GM18499 (cell line): ENCODE measurements around the gene CYP20A1.
"Not testable (repeated sequence)": the region's sequence is repeated elsewhere in the genome, so short reads cannot be mapped to it uniquely, and the experiment has no call there.

ENCODE experiments used
- ATAC-seq: cut with Tn5 transposase; IDR thresholded peaks from one replicate; pipeline ENCODE4 v1.9.1; 2021; ENCODE audit warnings: moderate number of reproducible peaks; ENCODE audit not compliant: insufficient read depth, unreplicated experiment

Gene CYP20A1

DNA sequence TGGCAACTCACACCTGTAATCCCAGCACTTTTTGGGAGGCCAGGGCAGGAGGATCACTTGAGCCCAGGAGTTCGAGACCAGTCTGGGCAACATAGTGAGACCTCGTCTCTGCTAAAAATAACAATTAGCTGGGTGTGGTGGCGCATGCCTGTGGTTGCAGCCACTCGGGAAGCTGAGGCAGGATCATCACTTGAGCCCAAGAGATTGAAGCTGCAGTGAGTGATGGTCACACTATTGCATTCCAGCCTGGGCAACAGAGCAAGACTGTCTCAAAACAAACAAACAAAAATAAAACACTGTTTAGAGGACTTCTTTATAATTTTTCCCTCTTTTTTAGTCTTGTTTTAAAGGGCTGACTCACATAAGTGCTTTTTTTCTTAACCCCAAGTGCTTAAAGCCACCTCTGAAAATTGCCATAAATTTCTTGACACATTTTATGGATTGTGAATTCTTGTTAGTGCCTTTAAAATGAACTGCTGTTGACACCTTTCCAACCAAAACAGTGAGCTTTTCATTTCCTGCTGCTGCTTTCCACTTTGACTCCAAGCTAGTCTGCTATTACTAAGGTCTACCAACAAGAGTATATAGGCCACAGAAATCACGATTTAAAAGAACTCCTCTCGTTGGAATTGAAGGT lies 41.7 kb downstream of the CYP20A1 start:
- no peak for ATAC-seq

DNA sequence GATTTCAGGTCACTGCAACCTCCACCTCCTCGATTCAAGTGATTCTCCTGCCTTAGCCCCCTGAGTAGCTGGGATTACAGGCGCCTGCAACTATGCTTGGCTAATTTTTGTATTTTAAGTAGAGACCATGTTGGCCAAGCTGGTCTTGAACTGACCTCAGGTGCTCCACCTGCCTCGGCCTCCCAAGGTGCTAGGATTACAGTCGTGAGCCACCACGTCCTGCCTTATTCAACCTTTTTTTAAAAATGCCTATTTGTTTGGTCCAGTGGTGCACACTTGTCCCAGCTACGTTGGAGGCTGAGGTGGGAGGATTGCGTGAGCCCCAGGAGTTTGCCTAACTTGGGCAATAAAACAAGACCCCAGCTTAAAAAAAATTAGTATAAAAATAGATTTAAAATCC lies 43.3 kb downstream of the CYP20A1 start:
- no peak for ATAC-seq

DNA sequence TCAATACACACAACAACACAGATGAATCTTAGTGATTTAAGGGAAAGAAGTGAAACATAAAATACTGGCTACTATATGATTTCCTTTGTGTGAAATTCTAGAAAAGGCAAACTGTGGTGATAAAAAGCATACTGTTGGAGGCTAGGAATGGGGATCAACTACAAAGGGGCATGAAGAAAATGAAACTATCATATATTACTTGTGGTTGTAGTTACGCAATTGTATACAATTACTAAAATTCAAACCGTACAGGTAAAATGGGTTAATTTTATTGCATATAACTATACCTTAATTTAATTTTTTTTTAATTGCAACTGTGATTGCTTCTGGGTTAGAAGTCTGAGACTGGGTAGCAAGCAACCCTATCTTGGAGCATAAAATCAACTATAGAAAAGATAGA lies 47.7 kb downstream of the CYP20A1 start:
- ATAC-seq = no peak

DNA sequence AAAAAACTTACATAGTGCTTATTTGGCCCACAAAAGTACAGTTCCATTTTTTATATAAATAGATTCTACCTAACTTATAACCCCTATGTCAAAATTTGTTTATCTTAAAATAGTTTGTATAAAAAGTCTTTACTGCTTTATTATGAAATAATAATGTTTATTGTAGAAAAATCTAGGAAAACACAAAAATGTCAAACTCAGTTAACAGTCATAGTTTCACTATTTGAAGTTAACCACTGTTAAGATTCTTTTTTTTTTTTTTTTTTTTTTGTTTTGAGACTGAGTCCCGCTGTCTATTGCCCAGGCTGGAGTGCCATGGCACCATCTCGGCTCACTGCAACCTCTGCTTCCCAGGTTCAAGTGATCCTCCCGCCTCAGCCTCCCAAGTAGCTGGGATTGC lies 62.8 kb downstream of the CYP20A1 start:
- ATAC-seq = no peak

DNA sequence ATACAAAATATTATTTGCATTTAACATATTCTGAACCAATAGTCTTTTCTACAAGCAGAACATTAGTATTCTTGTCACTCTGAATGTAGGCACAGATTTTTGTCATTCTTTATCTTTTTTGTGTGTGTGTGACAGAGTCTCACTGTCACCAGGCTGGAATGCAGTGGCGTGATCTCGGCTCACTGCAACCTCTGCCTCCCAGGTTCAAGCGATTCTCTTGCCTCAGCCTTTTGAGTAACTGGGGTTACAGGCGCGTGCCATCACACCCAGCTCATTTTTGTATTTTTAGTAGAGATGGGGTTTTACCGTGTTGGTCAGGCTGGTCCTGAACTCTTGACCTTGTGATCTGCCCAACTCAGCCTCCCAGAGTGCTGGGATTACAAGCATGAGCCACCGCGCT lies 63.8 kb downstream of the CYP20A1 start:
- not testable (repeated sequence) for ATAC-seq

DNA sequence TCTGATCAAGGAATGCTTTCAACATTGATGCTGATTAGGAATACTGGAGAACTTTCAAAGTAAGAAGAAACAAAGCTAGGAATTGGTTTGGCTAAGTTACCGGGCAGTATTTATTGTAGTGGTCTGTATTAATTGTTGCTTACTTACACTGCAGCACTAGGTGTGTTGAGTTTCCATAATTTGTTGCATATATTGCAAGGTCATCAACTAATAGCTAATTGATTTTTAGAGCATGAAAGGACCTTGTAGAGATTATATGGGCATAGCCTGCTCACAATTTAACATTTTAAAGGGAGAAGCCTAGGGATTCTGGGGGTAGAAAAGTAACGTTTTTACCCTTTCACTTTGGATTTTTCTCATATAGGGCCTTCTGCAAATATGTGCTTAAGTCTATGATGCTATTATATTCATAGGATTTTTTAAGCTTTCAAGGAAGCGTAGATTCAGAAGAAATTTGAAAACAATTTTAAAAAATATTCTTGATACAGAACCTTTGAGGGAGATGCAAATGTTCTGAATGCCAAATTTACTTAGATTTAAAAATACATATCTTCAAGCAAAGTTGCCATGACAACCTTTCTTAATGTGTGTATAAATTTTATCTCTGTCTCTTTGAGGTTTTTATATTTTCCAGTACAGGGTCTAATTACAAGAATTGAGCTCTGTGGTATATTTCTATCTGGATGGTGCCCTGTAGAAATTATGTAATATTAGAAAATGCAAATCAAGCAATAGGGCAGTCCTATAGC lies 72.0 kb downstream of the CYP20A1 start:
- ATAC-seq = no peak

DNA sequence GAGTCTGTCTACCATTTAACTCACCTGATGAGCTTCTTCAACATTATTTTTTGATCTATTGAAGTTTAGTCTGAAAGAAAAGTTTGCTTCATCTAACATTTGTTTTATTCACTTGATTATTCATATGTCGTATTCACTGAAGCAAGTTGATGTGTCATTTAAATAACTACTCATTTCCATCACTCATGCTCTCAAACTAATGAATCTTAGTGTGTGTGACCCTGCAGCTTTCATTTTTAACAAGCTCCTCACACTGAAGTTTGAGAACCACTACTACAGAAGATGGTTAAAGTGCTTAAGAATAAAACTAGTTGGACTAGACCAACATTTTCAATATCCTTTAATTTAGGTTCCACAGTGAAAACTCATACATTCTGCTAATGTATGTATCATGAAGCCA lies 87.5 kb downstream of the CYP20A1 start:
- no peak for ATAC-seq

DNA sequence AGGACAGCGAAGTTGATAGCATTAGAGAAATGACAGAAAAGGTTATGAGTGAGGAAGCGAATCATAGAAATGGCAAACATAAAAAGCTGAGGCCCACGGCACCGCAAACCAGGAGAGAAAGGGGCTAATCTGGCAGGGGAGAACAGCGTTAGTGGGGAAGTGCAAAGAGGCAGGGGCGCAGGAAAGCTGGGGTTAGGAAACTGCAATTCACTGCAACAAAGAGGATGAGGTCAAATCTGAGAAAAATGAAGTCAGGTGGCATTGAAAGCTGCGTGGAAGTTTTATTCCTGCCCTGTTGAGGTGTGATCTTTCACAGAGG lies 88.7 kb downstream of the CYP20A1 start:
- no peak for ATAC-seq

DNA sequence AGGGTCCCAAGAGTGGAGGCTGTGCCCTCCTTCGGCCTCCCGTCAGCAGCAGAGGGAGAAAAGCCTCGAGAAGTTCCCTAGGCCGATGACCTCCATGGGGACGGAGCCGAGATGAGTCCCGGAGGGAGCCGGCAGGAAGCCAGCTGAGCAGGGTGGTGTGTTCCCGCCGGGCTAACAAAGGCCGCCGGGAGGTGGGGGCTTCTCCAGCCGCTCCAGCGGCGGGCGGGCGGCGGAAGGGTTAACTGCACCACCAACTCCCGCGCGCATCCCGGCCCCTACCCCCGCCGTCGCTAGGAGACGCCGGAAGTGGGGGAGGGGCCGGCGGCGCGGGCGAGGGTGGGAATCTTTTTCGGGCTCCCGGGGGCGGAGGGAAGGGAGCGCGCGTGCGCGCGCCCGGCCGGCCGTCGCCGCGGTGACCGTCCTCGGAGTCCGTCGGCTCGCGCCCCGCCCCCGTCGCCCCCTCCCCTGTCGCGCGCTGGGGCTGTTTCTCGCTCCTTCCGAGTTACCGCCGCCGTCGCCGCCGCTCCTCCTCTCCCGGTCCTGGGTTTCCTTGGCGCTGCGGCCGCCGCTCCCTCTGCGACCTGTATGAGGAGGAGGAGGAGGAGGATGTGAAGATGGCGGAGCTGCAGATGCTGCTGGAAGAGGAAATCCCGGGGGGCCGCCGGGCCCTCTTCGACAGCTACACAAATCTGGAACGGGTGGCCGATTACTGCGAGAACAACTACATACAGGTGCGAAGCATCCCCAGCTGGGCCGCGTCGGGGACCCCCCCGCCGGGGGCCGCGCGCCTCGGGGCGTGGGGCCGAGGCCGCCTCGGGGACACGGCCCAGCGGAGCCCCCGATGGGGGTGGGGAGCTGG lies 89.3 kb downstream of the CYP20A1 start, which contains the start of gene ABI2:
TSS of gene ABI2 (plus strand) at position 494 of the 859 bp plus-strand sequence. CDS start at position 615, 121 bp downstream.
- peak; percentile 12 for ATAC-seq

DNA sequence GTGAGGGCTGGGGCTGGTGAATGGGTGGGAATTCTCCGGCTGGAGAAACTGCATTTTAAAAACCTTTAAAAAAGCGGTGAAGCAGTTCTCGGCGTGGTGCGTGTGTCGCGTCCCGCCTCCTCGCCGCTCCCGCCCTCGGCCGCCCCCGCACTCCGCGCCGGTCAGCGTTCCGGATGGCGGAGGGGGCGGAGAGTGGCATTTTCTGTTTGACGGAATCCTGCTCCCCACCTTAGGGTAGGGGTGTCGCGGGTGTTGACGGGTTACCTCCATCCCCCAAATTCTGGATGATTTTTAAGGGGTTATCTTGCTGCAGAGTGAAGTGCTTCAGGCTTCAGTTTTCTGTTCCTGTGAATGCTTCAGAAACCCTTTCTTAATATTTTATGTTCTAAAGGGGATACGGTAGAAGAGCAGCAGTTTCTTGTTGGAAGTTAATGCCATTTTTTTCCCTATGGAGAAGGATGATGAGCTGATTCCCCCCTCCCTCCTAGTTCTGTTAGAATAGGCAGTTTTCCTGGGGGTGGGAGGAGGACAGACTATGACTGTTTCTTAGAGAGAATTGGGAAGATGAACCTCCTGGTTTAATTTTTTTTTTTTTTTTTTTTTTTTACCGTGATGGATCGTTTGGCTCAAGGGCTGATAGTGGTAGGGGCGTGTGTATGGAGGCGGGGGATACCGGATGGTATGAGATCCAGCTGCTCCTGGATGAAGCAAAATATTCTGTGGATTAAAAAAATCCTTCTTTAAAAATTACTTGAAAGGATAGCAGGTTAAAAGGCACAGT lies 90.1 kb downstream of the CYP20A1 start:
- ATAC-seq = peak; percentile 54

GRCh38 chr2:203330434-203330833 lies 91.6 kb downstream of the CYP20A1 start:
- ATAC-seq = no peak

DNA sequence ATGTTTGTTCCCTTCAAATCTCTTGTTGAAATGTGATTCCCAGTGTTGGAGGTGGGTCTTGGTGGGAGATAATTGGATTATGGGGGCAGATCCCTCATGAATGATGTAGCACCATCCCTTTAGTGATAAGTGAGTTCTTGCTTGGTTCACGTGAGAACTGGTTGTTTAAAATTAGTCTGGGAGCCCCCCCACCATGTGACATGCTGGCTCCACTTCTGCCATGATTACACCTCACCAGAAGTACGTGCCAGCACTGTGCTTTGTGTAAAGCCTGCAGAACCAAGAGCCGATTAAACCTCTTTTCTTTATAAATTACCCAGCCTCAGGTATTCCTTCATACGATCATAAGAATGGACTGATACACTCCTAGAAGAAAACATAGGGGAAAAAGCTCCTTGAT lies 99.5 kb downstream of the CYP20A1 start:
- ATAC-seq = no peak

- no peak for ATAC-seq
These were observed 102.1 kb downstream of the CYP20A1 start for GRCh38 chr2:203340791-203341487.

DNA sequence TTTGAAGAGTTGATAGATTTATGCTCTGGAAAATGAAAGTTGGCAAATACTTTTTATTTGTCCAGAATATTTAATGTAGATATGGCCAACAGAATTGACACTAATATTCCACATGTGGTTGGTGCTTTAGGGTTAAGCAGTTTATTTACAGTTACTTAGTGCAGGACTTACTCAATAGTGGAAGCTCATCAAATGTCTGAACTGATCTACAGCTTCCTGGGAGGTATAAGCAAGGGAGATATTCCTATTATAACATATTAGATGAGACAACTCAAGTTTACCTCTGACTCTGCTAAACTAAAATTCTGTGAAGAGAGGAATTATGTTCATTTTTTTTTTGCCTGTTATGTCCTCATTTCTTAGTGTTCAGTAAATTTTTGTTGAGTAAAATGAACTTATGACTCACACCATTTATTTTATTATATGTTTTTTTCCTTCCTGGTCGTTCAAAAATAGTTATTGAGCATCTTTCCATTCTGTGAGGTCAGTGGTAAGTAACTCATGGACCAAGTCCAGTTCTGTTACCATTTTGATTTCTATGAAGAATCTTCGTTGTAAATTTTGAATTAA lies 103.0 kb downstream of the CYP20A1 start:
- ATAC-seq = no peak

DNA sequence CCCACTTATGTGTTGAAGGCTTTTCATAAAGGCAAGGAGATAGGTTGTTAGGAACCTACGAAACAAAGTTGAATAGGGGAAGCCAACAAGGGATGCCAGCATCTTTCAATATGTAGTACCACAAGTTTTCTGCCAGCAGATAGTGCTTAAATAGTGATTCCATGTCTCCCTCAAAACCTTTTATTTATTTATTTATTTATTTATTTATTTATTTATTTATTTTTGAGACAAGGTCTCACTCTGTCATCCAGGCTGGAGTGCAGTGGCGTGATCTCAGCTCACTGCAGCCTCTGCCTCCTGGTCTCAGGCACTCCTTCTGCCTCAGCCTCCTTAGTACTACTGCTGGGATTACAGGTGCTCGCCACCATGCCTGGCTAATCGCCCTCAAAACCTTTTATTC lies 103.6 kb downstream of the CYP20A1 start:
- not testable (repeated sequence) for ATAC-seq

- no peak for ATAC-seq
These were observed 105.8 kb downstream of the CYP20A1 start for GRCh38 chr2:203344667-203345066.

DNA sequence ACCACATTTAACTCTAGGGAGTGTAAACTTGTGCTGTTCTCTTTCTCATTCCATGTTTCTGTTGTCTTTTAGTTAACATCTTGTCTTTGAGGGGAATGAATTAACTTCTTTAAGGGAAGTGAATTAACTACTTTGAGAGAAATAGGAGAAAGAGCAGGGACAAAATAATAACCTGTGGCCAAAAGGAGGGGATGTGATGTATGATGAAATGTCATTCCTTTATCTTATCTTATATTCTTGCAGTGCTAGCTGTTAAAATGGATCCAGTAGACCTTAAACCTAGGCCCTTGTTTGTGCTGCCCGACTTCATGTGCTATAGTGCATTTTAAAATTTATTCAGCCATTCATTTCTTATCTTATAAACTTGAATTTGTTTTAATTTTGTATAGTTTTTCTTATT lies 107.8 kb downstream of the CYP20A1 start:
- no peak for ATAC-seq

GRCh38 chr2:203347375-203347774 lies 108.6 kb downstream of the CYP20A1 start:
- no peak for ATAC-seq

DNA sequence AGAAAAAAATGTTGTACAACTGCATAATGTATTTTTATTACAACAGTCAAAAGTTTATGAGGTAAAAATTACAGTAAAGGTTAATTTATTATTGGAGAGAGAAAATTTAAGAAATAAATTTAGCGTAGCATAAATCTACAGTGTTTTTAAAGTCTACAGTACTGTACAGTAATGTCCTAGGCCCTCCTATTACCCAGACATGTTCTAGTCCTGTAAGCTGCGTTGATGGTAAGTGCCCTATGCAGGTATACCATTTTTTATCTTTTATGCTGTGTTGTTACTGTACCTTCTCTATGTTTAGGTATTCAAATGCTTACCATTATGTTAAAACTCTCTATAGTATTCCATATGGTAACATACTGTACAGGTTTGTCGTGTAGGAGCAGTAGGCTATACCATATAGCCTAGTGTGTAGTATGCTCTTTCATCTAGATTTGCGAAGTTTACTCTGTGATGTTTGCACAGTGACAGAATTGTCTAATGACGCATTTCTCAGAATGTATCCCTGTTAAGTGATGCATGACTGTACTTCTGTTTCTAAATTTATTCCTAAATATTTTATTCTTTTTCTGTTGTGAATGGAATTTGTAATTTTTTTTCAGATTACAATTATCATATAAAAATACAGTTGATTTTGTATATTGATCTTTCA lies 113.9 kb downstream of the CYP20A1 start:
- ATAC-seq = no peak
